RWPE2 (cell line): ENCODE data around the gene PNMA6F.

Experiments
- ATAC-seq: fragments of 200-7000 bp; cut with Tn5 transposase; 3 replicates; pipeline ENCODE4 v1.9.1; 2021; ENCODE audit warnings: low read depth
- DNase-seq: peaks from one replicate; pipeline ENCODE4 v3.0.0-alpha.2; 2020; ENCODE audit warnings: low spot score
- H3K27ac ChIP-seq: fragments of 450-650 bp; 2 replicates; pipeline ENCODE4 v1.5.1; 2017; ENCODE audit warnings: mild to moderate bottlenecking; ENCODE audit not compliant: poor library complexity, severe bottlenecking
- H3K27me3 ChIP-seq: fragments of 250-450 bp; sonication (Bioruptor Pico); 2 replicates; pipeline ENCODE4 v1.5.1; 2021; ENCODE audit warnings: mild to moderate bottlenecking, moderate library complexity; ENCODE audit not compliant: insufficient read depth, poor library complexity, severe bottlenecking
- H3K36me3 ChIP-seq: fragments of 250-450 bp; sonication (Bioruptor Pico); 2 replicates; pipeline ENCODE4 v1.5.1; 2020; ENCODE audit warnings: low read depth, mild to moderate bottlenecking, moderate library complexity
- H3K4me1 ChIP-seq: fragments of 250-450 bp; sonication (Bioruptor Pico); 2 replicates; pipeline ENCODE4 v1.5.1; 2021; ENCODE audit warnings: mild to moderate bottlenecking, moderate library complexity; ENCODE audit not compliant: insufficient read depth, poor library complexity, severe bottlenecking
- H3K4me3 ChIP-seq: fragments of 250-450 bp; sonication (Bioruptor Pico); 2 replicates; pipeline ENCODE4 v1.5.1; 2021; ENCODE audit warnings: mild to moderate bottlenecking, moderate library complexity; ENCODE audit not compliant: severe bottlenecking
- H3K9me3 ChIP-seq: fragments of 250-450 bp; sonication (Bioruptor Pico); 2 replicates; pipeline ENCODE4 v1.5.1; 2021; ENCODE audit warnings: mild to moderate bottlenecking, moderate library complexity; ENCODE audit not compliant: severe bottlenecking
- CTCF ChIP-seq: fragments of 450-650 bp; IDR thresholded peaks from one replicate; pipeline ENCODE4 v1.5.1; 2017; ENCODE audit warnings: mild to moderate bottlenecking, moderate library complexity; ENCODE audit not compliant: poor library complexity, severe bottlenecking

The PNMA6F gene

GRCh38 chrX:153304988-153305736 is 16.4 kb downstream of the PNMA6F start:
- TF ChIP-seq CTCF = no peak
- H3K4me1 ChIP-seq = no peaks in the 10 kb centered on the region
- no peaks in the 10 kb centered on the region for H3K36me3 ChIP-seq
- ATAC-seq (no peak), DNase-seq (no peak)
- no peaks in the 10 kb centered on the region for H3K9me3 ChIP-seq
- H3K27ac ChIP-seq = no peak overlapping the region
- H3K4me3 ChIP-seq = no peak overlapping the region
- no peaks in the 10 kb centered on the region for H3K27me3 ChIP-seq

- Histone ChIP-seq H3K36me3 (no peaks in the 10 kb centered on the region), H3K4me3 (no peak overlapping the region), H3K27me3 (no peaks in the 10 kb centered on the region), H3K4me1 (no peaks in the 10 kb centered on the region), H3K9me3 (no peaks in the 10 kb centered on the region), H3K27ac (no peak overlapping the region)
- TF ChIP-seq CTCF = no peak
- ATAC-seq (no peak), DNase-seq (no peak)
These were observed 18.0 kb downstream of the PNMA6F start for GRCh38 chrX:153303276-153304262.

GRCh38 chrX:153302796-153303195 is 18.8 kb downstream of the PNMA6F start:
- DNase-seq (no peak), ATAC-seq (no peak)
- TF ChIP-seq CTCF = no peak
- no peaks in the 10 kb centered on the region for H3K27me3 ChIP-seq
- H3K4me3 ChIP-seq = no peak overlapping the region
- H3K4me1 ChIP-seq = no peaks in the 10 kb centered on the region
- no peaks in the 10 kb centered on the region for H3K36me3 ChIP-seq
- no peak overlapping the region for H3K27ac ChIP-seq
- no peaks in the 10 kb centered on the region for H3K9me3 ChIP-seq

- DNase-seq (no peak), ATAC-seq (no peak)
- no peak for TF ChIP-seq CTCF
- H3K4me1 ChIP-seq = no peaks in the 10 kb centered on the region
- no peaks in the 10 kb centered on the region for H3K9me3 ChIP-seq
- no peaks in the 10 kb centered on the region for H3K27me3 ChIP-seq
- no peak overlapping the region for H3K4me3 ChIP-seq
- no peaks in the 10 kb centered on the region for H3K36me3 ChIP-seq
- H3K27ac ChIP-seq = no peak overlapping the region
These were observed 19.8 kb downstream of the PNMA6F start for GRCh38 chrX:153301746-153302145.
